ENCODE results near the gene ESF1. TPM values are rescaled to one million over a fixed set of nuclear protein-coding genes. Genes with fewer than 3 reads are reported as not detected.

Gene ESF1
- total RNA-seq, 4 donors from 2014 or later: 3.1 to 18.0 (median 13.2) TPM

GRCh38 chr20:13694420-13695150 lies 90.1 kb downstream of the ESF1 start:
- intact Hi-C loops (cut with DNase I; ENCODE audit: low total_unique reads): no loop called here
- Histone ChIP-seq H3K27me3 (no peaks in the 10 kb centered on the region), H3K4me3 (no peak overlapping the region), H3K9me3 (no peaks in the 10 kb centered on the region), H3K27ac (no peak overlapping the region), H3K4me1 (no peaks in the 10 kb centered on the region), H3K36me3 (no peaks in the 10 kb centered on the region)
- DNase-seq: no peak
- no peak for TF ChIP-seq POLR2A (IDR thresholded peaks at IDR 0.05)
- no peak for TF ChIP-seq CTCF (IDR thresholded peaks at IDR 0.05)

DNA sequence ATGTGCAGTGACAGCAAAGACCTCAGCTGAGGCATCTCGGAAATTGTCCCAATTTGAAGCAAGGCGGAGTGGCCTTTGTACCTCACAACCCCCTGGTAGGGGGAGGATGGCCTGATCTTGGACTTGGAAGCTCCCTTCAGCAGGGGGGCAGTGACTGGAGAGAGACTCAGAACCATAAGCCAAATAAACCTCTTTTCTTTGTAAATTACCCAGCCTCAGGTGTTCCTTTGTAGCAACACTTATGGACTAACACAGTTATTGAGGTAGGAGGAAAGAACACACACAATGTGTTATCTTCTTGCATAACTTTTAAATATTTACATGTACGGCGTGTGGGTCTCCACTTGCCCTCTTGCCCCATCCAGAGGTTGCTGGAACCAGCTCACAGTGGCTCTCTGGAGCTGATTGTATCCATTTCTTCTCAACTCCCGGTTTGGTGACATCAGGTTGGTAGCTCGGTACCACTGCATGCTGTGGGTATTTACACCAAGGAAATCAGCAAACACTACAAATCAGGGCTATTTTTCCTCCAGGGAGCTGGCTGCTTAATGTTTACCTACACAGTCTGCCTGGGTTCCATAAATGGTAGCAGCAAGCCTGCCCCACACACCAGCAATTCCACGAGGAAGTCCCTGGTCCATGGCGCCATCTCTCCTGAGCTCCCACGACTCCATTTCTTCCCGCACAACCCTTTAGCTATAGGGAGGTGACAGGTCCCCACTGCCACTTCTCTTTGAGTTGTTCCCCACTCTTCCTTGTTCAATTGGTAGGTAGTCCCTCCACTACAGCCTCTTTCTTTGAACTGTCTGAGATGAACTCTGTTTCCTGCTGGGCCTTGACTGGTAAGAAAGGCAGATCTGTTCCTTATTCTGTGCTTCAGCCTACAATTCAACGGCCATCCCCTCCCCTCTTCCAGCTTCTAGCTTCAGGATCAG lies 91.7 kb downstream of the ESF1 start:
- Histone ChIP-seq H3K27ac (no peak overlapping the region), H3K36me3 (no peaks in the 10 kb centered on the region), H3K4me3 (no peak overlapping the region), H3K27me3 (no peaks in the 10 kb centered on the region), H3K4me1 (no peaks in the 10 kb centered on the region), H3K9me3 (no peaks in the 10 kb centered on the region)
- no peak for DNase-seq
- intact Hi-C loops (cut with DNase I; ENCODE audit: low total_unique reads): no loop called here
- no peak for TF ChIP-seq CTCF (IDR thresholded peaks at IDR 0.05)
- TF ChIP-seq POLR2A (IDR thresholded peaks at IDR 0.05): no peak

GRCh38 chr20:13690943-13691342 lies 93.8 kb downstream of the ESF1 start:
- no peak for DNase-seq
- H3K27me3 ChIP-seq: no peaks in the 10 kb centered on the region
- H3K4me3 ChIP-seq: no peak overlapping the region
- no peaks in the 10 kb centered on the region for H3K36me3 ChIP-seq
- no peaks in the 10 kb centered on the region for H3K4me1 ChIP-seq
- H3K27ac ChIP-seq: no peak overlapping the region
- intact Hi-C loops (cut with DNase I; ENCODE audit: low total_unique reads): no loop called here
- no peak for TF ChIP-seq POLR2A (IDR thresholded peaks at IDR 0.05)
- no peak for TF ChIP-seq CTCF (IDR thresholded peaks at IDR 0.05)
- H3K9me3 ChIP-seq: no peaks in the 10 kb centered on the region

- H3K27me3 ChIP-seq: no peaks in the 10 kb centered on the region
- no peak overlapping the region for H3K4me3 ChIP-seq
- intact Hi-C loops (cut with DNase I; ENCODE audit: low total_unique reads): no loop called here
- H3K27ac ChIP-seq: no peak overlapping the region
- TF ChIP-seq CTCF (IDR thresholded peaks at IDR 0.05) (no peak), POLR2A (IDR thresholded peaks at IDR 0.05) (no peak)
- H3K9me3 ChIP-seq: no peaks in the 10 kb centered on the region
- DNase-seq: no peak
- no peaks in the 10 kb centered on the region for H3K36me3 ChIP-seq
- H3K4me1 ChIP-seq: no peaks in the 10 kb centered on the region
These were observed 96.9 kb downstream of the ESF1 start for GRCh38 chr20:13687815-13688214.

DNA sequence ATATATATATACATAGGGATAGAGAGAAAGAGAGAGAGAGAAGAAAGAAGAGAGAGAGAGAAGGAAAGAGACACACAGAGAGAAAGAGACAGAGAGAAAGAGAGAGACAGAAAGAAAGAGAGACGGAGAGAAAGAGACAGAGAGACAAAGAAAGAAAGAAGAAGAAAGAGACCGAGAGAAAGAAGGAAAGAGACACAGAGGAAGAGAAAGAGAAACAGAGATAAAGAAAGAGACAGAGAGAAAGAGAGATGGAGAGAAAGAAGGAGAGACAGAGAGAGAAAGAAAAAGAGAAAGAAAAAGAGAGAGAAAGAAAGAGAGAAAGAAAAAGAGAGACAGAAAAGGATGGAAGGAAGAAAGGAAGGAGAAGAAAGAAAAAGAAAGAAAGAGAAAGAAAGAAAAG lies 99.1 kb downstream of the ESF1 start:
- TF ChIP-seq CTCF (IDR thresholded peaks at IDR 0.05) (no peak), POLR2A (IDR thresholded peaks at IDR 0.05) (no peak)
- no peak overlapping the region for H3K27ac ChIP-seq
- H3K4me3 ChIP-seq: no peak overlapping the region
- no peaks in the 10 kb centered on the region for H3K9me3 ChIP-seq
- DNase-seq: no peak
- no peaks in the 10 kb centered on the region for H3K27me3 ChIP-seq
- intact Hi-C loops (cut with DNase I; ENCODE audit: low total_unique reads): no loop called here
- H3K36me3 ChIP-seq: no peaks in the 10 kb centered on the region
- no peaks in the 10 kb centered on the region for H3K4me1 ChIP-seq
